IMR-90 (cell line): ENCODE data around the gene NUB1. TPM values are rescaled to one million over a fixed set of nuclear protein-coding genes. Genes with fewer than 3 reads are reported as not detected.

ENCODE experiments used
- ATAC-seq: fragments of 200-7000 bp; cut with Tn5 transposase; 2 replicates; pipeline ENCODE4 v1.9.1; 2020; ENCODE audit warnings: low read depth, mild to moderate bottlenecking, moderate library complexity
- BruUV-seq: library from RNA; stranded (reverse); fragments of 400-500 nt; replicated peaks from 2 replicates; lab custom pipeline; 2021; lab: Mats Ljungman, UMichigan
- CTCF ChIA-PET: fragments of 300-600 bp; formaldehyde crosslinking; extraction: SDS; loops from one replicate; lab custom pipeline; 2021; ENCODE audit warnings: antibody characterized with exemption; lab: Yijun Ruan, JAX
- POLR2A ChIA-PET: fragments of 300-600 bp; sonication (Branson Sonifier 250); formaldehyde crosslinking; loops from one replicate; lab custom pipeline; 2022; ENCODE audit warnings: antibody characterized with exemption; ENCODE audit not compliant: unreplicated experiment; lab: Charles Lee
- DNase-seq: peaks from one replicate; pipeline ENCODE4 v3.0.0; 2013
- H2AFZ ChIP-seq: replicated peaks from 2 replicates; pipeline ENCODE3; 2013; ENCODE audit warnings: low read length, mild to moderate bottlenecking; ENCODE audit not compliant: poor library complexity
- H2AK5ac ChIP-seq: 2 replicates; pipeline ENCODE4 v1.6.1; 2013; ENCODE audit warnings: low read depth, low read length, inconsistent platforms
- H2AK9ac ChIP-seq: replicated peaks from 2 replicates; pipeline ENCODE3; 2013; ENCODE audit warnings: mild to moderate bottlenecking, low read depth, low read length, moderate library complexity; ENCODE audit not compliant: poor library complexity
- H2BK120ac ChIP-seq: 2 replicates; pipeline ENCODE4 v1.6.1; 2013; ENCODE audit warnings: low read depth, low read length, inconsistent platforms
- H2BK15ac ChIP-seq: 3 replicates; pipeline ENCODE4 v1.6.1; 2013; ENCODE audit warnings: low read depth, low read length, inconsistent platforms
- H2BK20ac ChIP-seq: 2 replicates; pipeline ENCODE4 v1.6.1; 2013; ENCODE audit warnings: low read depth, mild to moderate bottlenecking, inconsistent platforms, low read length, moderate library complexity
- H2BK5ac ChIP-seq: 2 replicates; pipeline ENCODE4 v1.6.1; 2013; ENCODE audit warnings: mild to moderate bottlenecking, low read depth, low read length, inconsistent platforms; ENCODE audit not compliant: poor library complexity, severe bottlenecking
- H3K14ac ChIP-seq: replicated peaks from 2 replicates; pipeline ENCODE4 v1.6.1; 2013; ENCODE audit warnings: low read depth, low read length, inconsistent platforms
- H3K18ac ChIP-seq: 2 replicates; pipeline ENCODE4 v1.6.1; 2013; ENCODE audit warnings: low read depth, low read length, control low read depth
- H3K23ac ChIP-seq: 2 replicates; pipeline ENCODE4 v1.6.1; 2013; ENCODE audit warnings: low read depth, low read length, inconsistent platforms
- H3K27ac ChIP-seq: 2 replicates; pipeline ENCODE4 v1.5.1; 2013; ENCODE audit warnings: mild to moderate bottlenecking, control low read depth, low read length; ENCODE audit not compliant: insufficient read depth
- H3K27me3 ChIP-seq: 2 replicates; pipeline ENCODE4 v1.6.1; 2013; ENCODE audit warnings: low read length; ENCODE audit not compliant: control insufficient read depth, insufficient read depth
- H3K36me3 ChIP-seq: 2 replicates; pipeline ENCODE4 v1.6.1; 2013; ENCODE audit warnings: low read length, mixed read lengths; ENCODE audit not compliant: control insufficient read depth, insufficient read depth
- H3K4ac ChIP-seq: 2 replicates; pipeline ENCODE4 v1.6.1; 2013; ENCODE audit warnings: low read depth, low read length, inconsistent platforms
- H3K4me1 ChIP-seq: 2 replicates; pipeline ENCODE4 v1.6.1; 2013; ENCODE audit warnings: low read length, mixed read lengths; ENCODE audit not compliant: control insufficient read depth, insufficient read depth
- H3K4me2 ChIP-seq: 2 replicates; pipeline ENCODE4 v1.6.1; 2013; ENCODE audit warnings: low read depth, mild to moderate bottlenecking, control low read depth, low read length, moderate library complexity
- H3K4me3 ChIP-seq: 2 replicates; pipeline ENCODE4 v1.5.1; 2013; ENCODE audit warnings: low read depth, mild to moderate bottlenecking, control low read depth, low read length, moderate library complexity; ENCODE audit not compliant: insufficient read depth
- H3K56ac ChIP-seq: 2 replicates; pipeline ENCODE4 v1.6.1; 2013; ENCODE audit warnings: low read length, inconsistent platforms; ENCODE audit not compliant: insufficient read depth; ENCODE audit errors: extremely low read depth
- H3K79me1 ChIP-seq, 2 experiments: 2 replicates each; pipeline ENCODE4 v1.6.1; 2013; ENCODE audit warnings: low read length in 2 of 2, inconsistent platforms in 1 of 2, low read depth in 1 of 2
- H3K9ac ChIP-seq: 2 replicates; pipeline ENCODE4 v1.6.1; 2013; ENCODE audit warnings: low read depth, low read length, control low read depth
- H3K9me1 ChIP-seq: 2 replicates; pipeline ENCODE4 v1.6.1; 2013; ENCODE audit warnings: low read length, inconsistent platforms; ENCODE audit not compliant: insufficient read depth
- H3K9me3 ChIP-seq: 2 replicates; pipeline ENCODE4 v1.6.1; 2013; ENCODE audit warnings: low read length; ENCODE audit not compliant: control insufficient read depth, insufficient read depth
- H4K20me1 ChIP-seq: 2 replicates; pipeline ENCODE4 v1.6.1; 2013; ENCODE audit warnings: low read length, inconsistent platforms; ENCODE audit not compliant: insufficient read depth
- H4K5ac ChIP-seq: 2 replicates; pipeline ENCODE4 v1.6.1; 2013; ENCODE audit warnings: mild to moderate bottlenecking, low read depth, low read length, control low read depth
- H4K8ac ChIP-seq, 2 experiments: 2 replicates each; pipeline ENCODE4 v1.6.1; 2013; ENCODE audit warnings: low read depth in 2 of 2, low read length in 2 of 2, control low read depth in 1 of 2, inconsistent platforms in 1 of 2
- H4K91ac ChIP-seq: 2 replicates; pipeline ENCODE4 v1.6.1; 2013; ENCODE audit warnings: low read depth, low read length, inconsistent platforms; ENCODE audit not compliant: insufficient read depth
- BHLHE40 ChIP-seq: fragments of 150-350 bp; IDR thresholded peaks from 2 replicates; pipeline ENCODE4 v1.6.1; 2016; ENCODE audit warnings: mild to moderate bottlenecking, low read depth, low read length
- CHD1 ChIP-seq: IDR thresholded peaks from 2 replicates; pipeline ENCODE4 v1.6.1; 2012; ENCODE audit warnings: low read depth, low read length, improper control_type of control experiment
- FOS ChIP-seq: fragments of 150-350 bp; IDR thresholded peaks from 2 replicates; pipeline ENCODE4 v1.6.1; 2016; ENCODE audit warnings: low read depth, low read length
- MAFK ChIP-seq: IDR thresholded peaks from 2 replicates; pipeline ENCODE4 v1.6.1; 2012; ENCODE audit warnings: low read depth, low read length, improper control_type of control experiment
- MAZ ChIP-seq: IDR thresholded peaks from 2 replicates; pipeline ENCODE4 v1.6.1; 2012; ENCODE audit warnings: low read depth, mild to moderate bottlenecking, low read length, improper control_type of control experiment, moderate library complexity, borderline replicate concordance
- MXI1 ChIP-seq: IDR thresholded peaks from 2 replicates; pipeline ENCODE4 v1.6.1; 2012; ENCODE audit warnings: low read depth, mild to moderate bottlenecking, low read length, moderate library complexity, borderline replicate concordance
- NFE2L2 ChIP-seq: fragments of 150-350 bp; IDR thresholded peaks from 2 replicates; pipeline ENCODE4 v1.6.1; 2016; ENCODE audit warnings: low read depth, mild to moderate bottlenecking, low read length
- RFX5 ChIP-seq: IDR thresholded peaks from 2 replicates; pipeline ENCODE4 v1.8.0; 2012; ENCODE audit warnings: low read depth, mild to moderate bottlenecking, low read length, moderate library complexity
- SMC3 ChIP-seq: fragments of 150-350 bp; IDR thresholded peaks from 2 replicates; pipeline ENCODE4 v1.6.1; 2016; ENCODE audit warnings: low read depth, mild to moderate bottlenecking, antibody characterized with exemption, low read length, moderate library complexity
- USF2 ChIP-seq: fragments of 150-350 bp; IDR thresholded peaks from 2 replicates; pipeline ENCODE4 v1.6.1; 2017; ENCODE audit warnings: mild to moderate bottlenecking, antibody characterized with exemption, low read length, low read depth
- WGBS, 2 experiments: methylation state at CpG; one replicate each; pipeline versions ENCODE4 v1.1.5 to v1.1.7; 2013; ENCODE audit warnings: missing lambda C conversion rate in 2 of 2; ENCODE audit not compliant: insufficient read length in 1 of 2; ENCODE audit errors: extremely low coverage in 2 of 2; 5-methylcytosine and 5-hydroxymethylcytosine counted together
- dilution Hi-C: fragments of 300-500 bp; cut with HindIII; formaldehyde crosslinking; loops from one replicate; pipeline ENCODE4 v1.14.3; 2018; ENCODE audit warnings: low sequenced_read_pairs; ENCODE audit not compliant: unreplicated experiment
- in situ Hi-C: fragments of 300-500 bp; cut with MboI; formaldehyde crosslinking; loops from 3 replicates; pipeline ENCODE4 v1.14.3; 2019; ENCODE audit warnings: low sequenced_read_pairs, inconsistent platforms, mixed read lengths
- intact Hi-C: fragments of 100-400 bp; cut with micrococcal nuclease; formaldehyde crosslinking; loops from 2 replicates; pipeline ENCODE4 v1.10.0; 2022
- polyA plus RNA-seq, 3 experiments: library from polyadenylated mRNA; depleted of rRNA; stranded (reverse); fragments of >200 nt; gene quantifications; 2 replicates each; pipeline ENCODE4 v1.2.3, GENCODE V29; 2012; ENCODE audit warnings: low replicate concordance in 1 of 3
- total RNA-seq: library from RNA; depleted of rRNA; stranded (reverse); fragments of >200 nt; gene quantifications from 2 replicates; pipeline ENCODE4 v1.2.3, GENCODE V29; 2012

NUB1 gene
- total and polyA plus RNA-seq, 2 of the 4 experiments (the other 2 are of a cell fraction) = 20.1 to 29.7 TPM

GRCh38 chr7:151367284-151367683 is 25.7 kb downstream of the NUB1 start:
- POLR2A ChIA-PET = no interaction called here
- 0% methylated on average over 1 of the region's 4 CpGs; no CpG with 5 or more reads in 1 of the 2 experiments for WGBS, 2 experiments
- intact Hi-C loops = loop anchor here (5.0 kb wide), 1 partner anchor 60 kb away; no protein-coding TSS in a partner anchor

More at GRCh38 chr7:151367284-151367683, 25.7 kb downstream of the NUB1 start:
- DNase-seq (peak; percentile 78), ATAC-seq (peak; percentile 33)
- H3K18ac ChIP-seq = peak overlapping the region; percentile 45
- CTCF ChIA-PET = interaction anchor here (1.1 to 1.5 kb wide), 2 partner anchors 52 to 81 kb away, joined by 4 to 5 read pairs; no protein-coding TSS in a partner anchor
- H3K56ac ChIP-seq = no peak overlapping the region
- H3K4me2 ChIP-seq = peak overlapping the region; percentile 52
- no peak overlapping the region for H4K5ac ChIP-seq
- TF ChIP-seq NFE2L2 (no peak), MAFK (peak; percentile 89), MAZ (no peak), RFX5 (no peak), BHLHE40 (no peak), SMC3 (no peak), FOS (peak; percentile 38; the same call in 1 of the 2 replicates), MXI1 (no peak), CHD1 (no peak), USF2 (no peak)
- H2AK9ac ChIP-seq = no peak overlapping the region
- H2AFZ ChIP-seq = no peak overlapping the region
- H4K8ac ChIP-seq = peak overlapping the region in 1 of 2 experiments; percentile 48; a peak in 2 of 4 replicates
- in situ Hi-C loops = loop anchor here (5.0 to 25.0 kb wide), 2 partner anchors 80 to 395 kb away; no protein-coding TSS in a partner anchor
- peak overlapping the region; percentile 36; the same call in 1 of the 2 replicates for H3K14ac ChIP-seq
- peak overlapping the region; percentile 16; the same call in 2 of the 3 replicates for H2BK15ac ChIP-seq
- peak overlapping the region; percentile 55 for H2AK5ac ChIP-seq
- peaks cover 15% of the 10 kb centered on the region for H4K20me1 ChIP-seq
- H2BK120ac ChIP-seq = peak overlapping the region; percentile 73
- peak overlapping the region; percentile 81 for H3K27ac ChIP-seq
- H3K4me1 ChIP-seq = peaks cover 18% of the 10 kb centered on the region
- no peaks in the 10 kb centered on the region for H3K9me3 ChIP-seq
- H3K9me1 ChIP-seq = peaks cover 7% of the 10 kb centered on the region
- H4K91ac ChIP-seq = peak overlapping the region; percentile 69
- peak overlapping the region; percentile 5; the same call in 1 of the 2 replicates for H3K23ac ChIP-seq
- BruUV-seq = no TSS peak
- dilution Hi-C loops = no loop called here
- H3K36me3 ChIP-seq = peaks cover 10% of the 10 kb centered on the region; the same call in 1 of the 2 replicates
- H3K4me3 ChIP-seq = no peak overlapping the region
- no peaks in the 10 kb centered on the region for H3K27me3 ChIP-seq
- H3K79me1 ChIP-seq = peaks cover 0 to 6% of the 10 kb centered on the region in 2 experiments; a peak in 1 of 4 replicates
- H2BK5ac ChIP-seq = peak overlapping the region; percentile 95
- peak overlapping the region; percentile 30 for H3K4ac ChIP-seq
- H2BK20ac ChIP-seq = no peak overlapping the region
- peak overlapping the region; percentile 25; the same call in 1 of the 2 replicates for H3K9ac ChIP-seq
